M059J (cell line): ENCODE data around the gene DPP6. TPM values are rescaled to one million over a fixed set of nuclear protein-coding genes. Genes with fewer than 3 reads are reported as not detected.

Source experiments
- DNase-seq: peaks from one replicate; pipeline ENCODE4 v3.0.0-alpha.2; 2012; ENCODE audit warnings: low read depth
- total RNA-seq: library from RNA; depleted of rRNA; stranded (reverse); fragments of >200 nt; shearing (Covaris generic); gene quantifications from 2 replicates; pipeline ENCODE4 v1.2.3, GENCODE V29; 2014

DPP6 gene
- total RNA-seq, 1 experiment from 2014 or later = not detected

GRCh38 chr7:154530136-154530535 is 477.9 kb downstream of the DPP6 start:
- DNase-seq = no peak

- DNase-seq = no peak
Observed at GRCh38 chr7:154532771-154533170, 480.6 kb downstream of the DPP6 start.

GRCh38 chr7:154540596-154540995 is 488.4 kb downstream of the DPP6 start:
- no peak for DNase-seq

- DNase-seq = no peak
Observed at GRCh38 chr7:154541606-154542005, 489.4 kb downstream of the DPP6 start.

GRCh38 chr7:154546946-154547587 is 494.9 kb downstream of the DPP6 start:
- DNase-seq = no peak

GRCh38 chr7:154553711-154554265 is 501.6 kb downstream of the DPP6 start:
- DNase-seq = no peak

GRCh38 chr7:154559454-154559853 is 507.3 kb downstream of the DPP6 start:
- DNase-seq = no peak

GRCh38 chr7:154564676-154565075 is 512.5 kb downstream of the DPP6 start:
- DNase-seq = no peak

- no peak for DNase-seq
Observed at GRCh38 chr7:154566877-154567276, 514.7 kb downstream of the DPP6 start.

- DNase-seq = no peak
Observed at GRCh38 chr7:154568346-154568745, 516.1 kb downstream of the DPP6 start.

GRCh38 chr7:154569916-154570315 is 517.7 kb downstream of the DPP6 start:
- DNase-seq = no peak

GRCh38 chr7:154571772-154572171 is 519.6 kb downstream of the DPP6 start:
- no peak for DNase-seq

- DNase-seq = no peak
Observed at GRCh38 chr7:154574235-154574634, 522.0 kb downstream of the DPP6 start.

GRCh38 chr7:154575497-154575896 is 523.3 kb downstream of the DPP6 start:
- no peak for DNase-seq

GRCh38 chr7:154576604-154577003 is 524.4 kb downstream of the DPP6 start:
- DNase-seq = no peak

- no peak for DNase-seq
Observed at GRCh38 chr7:154577141-154577873, 525.1 kb downstream of the DPP6 start.

- DNase-seq = no peak
Observed at GRCh38 chr7:154578336-154578735, 526.1 kb downstream of the DPP6 start.

- DNase-seq = no peak
Observed at GRCh38 chr7:154579711-154580110, 527.5 kb downstream of the DPP6 start.

GRCh38 chr7:154581251-154581890 is 529.2 kb downstream of the DPP6 start:
- DNase-seq = no peak

- no peak for DNase-seq
Observed at GRCh38 chr7:154583454-154583853, 531.3 kb downstream of the DPP6 start.

GRCh38 chr7:154584352-154585252 is 532.4 kb downstream of the DPP6 start:
- peak; percentile 8 for DNase-seq

- no peak for DNase-seq
Observed at GRCh38 chr7:154587792-154588191, 535.6 kb downstream of the DPP6 start.
